Measurements from ENCODE around the gene OR52B6.

DNA sequence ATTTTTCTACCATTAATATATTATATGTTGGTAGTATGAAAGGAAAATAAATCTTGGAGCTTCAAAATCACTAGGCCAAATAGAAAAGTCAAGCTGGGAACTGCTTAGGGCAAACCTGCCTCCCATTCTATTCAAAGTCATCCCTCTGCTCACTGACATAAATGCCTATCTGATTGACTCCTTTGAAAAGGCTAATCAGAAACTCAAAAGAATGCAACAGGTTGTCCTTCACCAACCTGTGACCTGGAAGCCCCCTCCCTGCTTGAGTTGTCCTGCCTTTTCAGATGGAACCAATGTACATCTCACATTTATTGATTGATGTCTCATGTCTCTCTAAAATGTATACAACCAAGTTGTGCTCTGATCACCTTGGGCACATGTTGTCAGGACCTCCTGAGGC lies 40.9 kb downstream of the OR52B6 start:
- no peak for TF ChIP-seq CTCF (IDR thresholded peaks at IDR 0.05)
- no peak for TF ChIP-seq POLR2A (IDR thresholded peaks at IDR 0.05)

Measured in body of pancreas (tissue), 4 donors.